HG03039 (cell line): ENCODE data around the gene GRM1.
"Not testable (repeated sequence)": the region's sequence is repeated elsewhere in the genome, so short reads cannot be mapped to it uniquely, and the experiment has no call there.

Experiments
- ATAC-seq: cut with Tn5 transposase; IDR thresholded peaks from one replicate; pipeline ENCODE4 v1.9.1; 2021; ENCODE audit warnings: mild to moderate bottlenecking, moderate library complexity; ENCODE audit not compliant: unreplicated experiment

The GRM1 gene

GRCh38 chr6:146267946-146268345 is 239.1 kb downstream of the GRM1 start:
- ATAC-seq, result no peak

- ATAC-seq, result no peak
Measured at GRCh38 chr6:146269482-146269881, 240.6 kb downstream of the GRM1 start.

- not testable (repeated sequence) for ATAC-seq
Measured at GRCh38 chr6:146271163-146271562, 242.3 kb downstream of the GRM1 start.

GRCh38 chr6:146273490-146273889 is 244.6 kb downstream of the GRM1 start:
- ATAC-seq, result no peak

- no peak for ATAC-seq
Measured at GRCh38 chr6:146277142-146277541, 248.3 kb downstream of the GRM1 start.

GRCh38 chr6:146281651-146282362 is 252.9 kb downstream of the GRM1 start:
- ATAC-seq, result peak; percentile 61

GRCh38 chr6:146282837-146283236 is 254.0 kb downstream of the GRM1 start:
- no peak for ATAC-seq

GRCh38 chr6:146284311-146284710 is 255.4 kb downstream of the GRM1 start:
- ATAC-seq, result no peak

- no peak for ATAC-seq
Measured at GRCh38 chr6:146286961-146287360, 258.1 kb downstream of the GRM1 start.

GRCh38 chr6:146287691-146288369 is 259.0 kb downstream of the GRM1 start:
- ATAC-seq, result no peak

- no peak for ATAC-seq
Measured at GRCh38 chr6:146289816-146290588, 261.1 kb downstream of the GRM1 start.

- no peak for ATAC-seq
Measured at GRCh38 chr6:146290589-146290901, 261.7 kb downstream of the GRM1 start.

- ATAC-seq, result no peak
Measured at GRCh38 chr6:146292506-146292905, 263.6 kb downstream of the GRM1 start.

GRCh38 chr6:146295695-146296094 is 266.8 kb downstream of the GRM1 start:
- no peak for ATAC-seq

GRCh38 chr6:146297815-146298214 is 269.0 kb downstream of the GRM1 start:
- ATAC-seq, result no peak

GRCh38 chr6:146300521-146300920 is 271.7 kb downstream of the GRM1 start:
- ATAC-seq, result no peak

GRCh38 chr6:146301764-146302163 is 272.9 kb downstream of the GRM1 start:
- ATAC-seq, result no peak

GRCh38 chr6:146302994-146303393 is 274.1 kb downstream of the GRM1 start:
- ATAC-seq, result no peak

GRCh38 chr6:146304181-146304580 is 275.3 kb downstream of the GRM1 start:
- ATAC-seq, result no peak

- ATAC-seq, result no peak
Measured at GRCh38 chr6:146305092-146305491, 276.2 kb downstream of the GRM1 start.

- no peak for ATAC-seq
Measured at GRCh38 chr6:146305951-146306350, 277.1 kb downstream of the GRM1 start.

- no peak for ATAC-seq
Measured at GRCh38 chr6:146310628-146311027, 281.8 kb downstream of the GRM1 start.
